HG03342 (cell line): Measurements from ENCODE around the gene TFAP2A.

Experiments
- ATAC-seq: cut with Tn5 transposase; IDR thresholded peaks from one replicate; pipeline ENCODE4 v1.9.1; 2021; ENCODE audit warnings: mild to moderate bottlenecking, moderate library complexity; ENCODE audit not compliant: unreplicated experiment

Gene TFAP2A

GRCh38 chr6:10413262-10413849 is 1.5 kb downstream of the TFAP2A start:
- ATAC-seq = no peak

DNA sequence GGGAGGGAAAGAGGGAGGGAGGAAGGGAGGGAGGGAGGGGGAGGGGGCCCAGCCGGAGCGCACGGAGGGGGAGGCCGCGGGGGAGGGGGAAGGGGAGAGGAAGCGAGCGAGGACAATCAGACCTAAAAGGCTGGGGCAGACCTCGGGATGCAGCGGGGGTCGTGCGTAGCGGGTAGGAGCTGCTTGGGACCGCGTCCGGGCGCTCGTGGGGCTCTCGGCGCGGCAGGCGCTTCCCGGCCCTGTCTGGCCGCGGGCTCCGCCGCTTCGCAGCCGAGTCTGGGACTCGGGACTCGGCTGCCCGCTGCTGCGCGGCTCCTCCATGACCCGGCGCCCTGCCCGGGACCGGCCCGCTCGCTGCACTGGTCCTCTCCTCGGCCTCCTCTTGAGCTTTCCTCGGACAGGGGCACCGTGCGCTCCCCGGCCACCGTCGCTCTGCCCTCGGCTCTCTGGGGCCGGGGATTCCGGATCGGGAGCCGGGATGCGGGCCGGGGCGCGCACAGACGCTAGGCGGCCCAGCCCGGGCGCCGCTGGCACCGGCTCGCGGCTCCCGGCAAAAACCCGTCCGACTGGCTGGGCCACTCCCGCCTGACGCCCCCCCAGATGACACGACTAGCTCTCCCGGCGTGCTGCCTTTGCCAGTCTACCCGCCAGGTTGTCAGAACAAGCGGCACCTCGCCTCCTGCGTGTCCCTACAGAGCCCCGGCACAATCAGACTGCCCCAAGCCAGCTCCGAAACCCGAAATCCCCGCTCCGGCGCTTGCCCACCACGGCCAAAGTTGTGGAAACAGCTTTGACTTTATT is 2.2 kb downstream of the TFAP2A start:
- ATAC-seq = peak; percentile 17

DNA sequence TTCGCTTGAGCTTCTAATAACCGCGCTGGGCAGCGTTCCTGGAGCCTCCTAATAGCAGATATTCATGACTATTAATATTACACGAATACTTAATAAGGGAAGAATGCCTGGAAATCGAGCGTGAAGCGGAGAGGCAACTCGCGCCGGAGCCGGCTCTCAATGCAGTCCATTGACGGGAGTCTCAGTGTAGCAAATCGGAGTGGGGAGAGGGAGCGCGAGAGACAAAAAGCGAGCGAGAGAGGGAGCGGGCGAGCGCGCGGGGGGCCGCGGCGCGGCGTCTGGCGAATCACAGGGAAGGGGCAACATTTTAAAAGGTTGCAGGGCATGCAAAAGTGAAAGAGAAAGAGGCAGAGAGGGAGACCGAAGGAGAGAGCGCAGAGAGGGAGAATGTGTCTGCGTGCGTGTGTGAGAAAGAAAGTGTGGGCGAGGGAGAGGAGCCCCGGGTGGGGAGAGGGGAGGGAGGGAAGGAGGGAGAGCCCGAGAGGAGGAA is 2.9 kb downstream of the TFAP2A start:
- ATAC-seq = peak; percentile 65

DNA sequence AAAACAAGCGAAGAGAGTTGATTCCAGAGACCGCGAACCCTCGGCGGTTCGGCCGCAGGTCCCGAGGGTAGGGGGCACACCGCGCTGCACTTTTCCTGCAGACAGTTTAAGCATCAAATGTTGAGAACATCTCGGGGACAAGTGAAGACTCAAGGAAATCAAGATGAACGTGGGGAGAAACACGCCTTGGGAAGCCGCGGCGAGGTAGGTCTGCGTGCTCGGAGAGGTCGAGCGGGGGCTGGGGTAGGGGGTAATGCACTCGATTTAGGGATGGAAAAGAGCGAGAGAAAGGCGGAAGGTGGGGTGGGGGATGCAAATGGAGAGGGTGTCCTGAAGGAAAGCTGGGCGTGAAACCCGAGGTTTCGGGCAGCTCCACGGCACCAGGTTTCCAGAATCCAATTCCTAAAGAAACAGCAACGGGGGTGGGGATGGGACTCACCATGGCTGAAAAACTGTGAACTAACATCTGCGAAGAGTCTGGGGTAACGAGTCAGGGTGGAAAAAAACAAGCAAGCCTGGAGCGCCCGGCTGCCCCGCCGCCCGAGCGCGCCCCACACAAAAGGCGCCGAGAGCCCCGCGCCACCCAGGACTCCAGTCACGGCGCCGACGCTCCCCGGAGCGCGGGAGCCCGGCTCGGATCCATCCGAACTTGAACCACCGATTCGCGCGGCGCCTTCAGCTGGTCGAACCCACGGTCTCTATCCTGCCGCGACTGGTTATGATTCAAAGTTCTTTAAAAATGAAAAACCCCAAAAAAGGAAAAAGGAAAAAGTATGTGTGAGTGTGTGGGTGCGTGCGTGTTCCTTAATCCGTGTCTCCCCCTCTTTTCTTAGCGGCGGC is 3.5 kb downstream of the TFAP2A start:
- no peak for ATAC-seq

DNA sequence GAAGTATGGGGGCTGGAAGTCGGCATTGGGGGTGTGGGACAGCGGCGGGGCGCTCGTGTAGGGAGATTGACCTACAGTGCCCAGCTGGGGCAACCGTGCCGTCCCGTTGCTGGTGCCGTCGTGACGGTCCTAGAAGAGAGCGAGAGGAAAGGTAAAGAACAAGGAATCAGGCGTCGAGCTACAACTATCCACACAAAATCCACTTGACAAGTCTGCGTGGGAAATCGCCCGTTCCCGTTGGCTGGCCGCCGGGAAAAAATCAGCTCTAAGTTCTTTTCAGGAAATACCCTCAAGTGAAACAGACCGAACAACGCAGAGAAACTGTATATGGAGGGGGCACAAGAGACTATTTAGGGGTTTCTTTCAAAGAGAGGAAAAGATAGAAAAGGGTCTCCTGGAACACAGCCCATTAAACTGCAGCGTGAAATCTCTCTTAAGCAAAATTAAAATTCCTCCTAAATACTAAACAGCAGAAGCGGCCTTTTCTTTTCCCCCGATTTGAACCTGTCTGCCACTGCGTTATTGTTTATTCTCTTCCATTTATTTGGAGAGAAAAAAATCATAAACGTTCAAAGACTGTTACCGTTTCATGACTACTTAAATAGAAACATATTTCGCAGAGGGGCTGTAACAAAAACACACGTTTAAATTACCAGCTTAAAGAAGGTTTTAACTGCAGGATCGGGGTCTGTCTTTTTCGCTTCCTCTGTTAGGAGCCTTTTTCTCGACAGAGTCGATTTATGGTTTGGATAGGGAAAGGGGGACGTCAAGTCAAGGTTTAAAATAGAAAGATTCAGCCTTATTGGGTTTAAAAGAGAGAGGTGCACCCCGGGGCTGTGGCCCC is 4.4 kb downstream of the TFAP2A start:
- ATAC-seq = no peak

DNA sequence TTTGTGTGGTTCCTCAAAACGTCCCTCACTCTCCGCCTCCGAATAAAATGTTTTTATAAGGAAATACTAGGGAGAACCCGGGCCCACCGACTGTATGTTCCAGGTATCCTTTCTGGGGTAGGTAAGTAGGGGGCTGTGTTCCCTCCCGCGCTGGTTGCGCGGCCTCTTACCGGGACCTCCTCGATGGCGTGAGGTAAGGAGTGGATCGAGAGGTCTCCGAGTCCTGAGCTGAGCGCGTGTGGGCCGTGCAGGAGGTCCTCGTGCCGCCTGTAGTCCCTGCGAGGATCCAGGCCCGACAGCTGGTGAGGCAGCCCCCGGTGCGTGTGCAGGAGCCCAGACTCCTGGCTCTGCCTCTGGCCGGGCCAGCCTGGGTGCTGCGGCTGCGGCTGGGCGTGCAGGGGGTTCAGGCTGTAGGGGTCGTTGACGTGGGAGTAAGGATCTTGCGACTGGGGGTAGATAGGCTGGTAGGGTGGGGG is 5.1 kb downstream of the TFAP2A start:
- ATAC-seq = no peak

GRCh38 chr6:10409233-10409721 is 5.6 kb downstream of the TFAP2A start:
- ATAC-seq = no peak

- ATAC-seq = no peak
Measured at GRCh38 chr6:10408457-10408856, 6.4 kb downstream of the TFAP2A start.

DNA sequence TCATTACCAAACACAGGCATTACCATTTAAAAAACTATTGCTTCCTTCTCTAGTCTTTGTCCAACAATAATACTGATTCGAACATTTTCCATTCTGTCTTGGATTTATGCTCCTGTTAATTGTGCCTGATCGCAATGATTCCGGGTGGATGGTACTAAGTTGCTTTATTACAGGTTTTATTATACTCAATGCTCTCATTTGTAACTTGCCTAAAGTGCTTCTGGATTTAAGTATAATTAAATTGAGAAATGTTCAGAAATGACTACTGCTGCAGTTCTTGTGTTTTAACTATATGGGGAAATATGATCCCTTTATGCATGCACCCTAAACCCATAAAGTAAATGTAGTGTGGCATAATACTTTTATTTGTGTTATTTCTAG is 7.2 kb downstream of the TFAP2A start:
- ATAC-seq = no peak

- no peak for ATAC-seq
Measured at GRCh38 chr6:10407018-10407673, 7.7 kb downstream of the TFAP2A start.

DNA sequence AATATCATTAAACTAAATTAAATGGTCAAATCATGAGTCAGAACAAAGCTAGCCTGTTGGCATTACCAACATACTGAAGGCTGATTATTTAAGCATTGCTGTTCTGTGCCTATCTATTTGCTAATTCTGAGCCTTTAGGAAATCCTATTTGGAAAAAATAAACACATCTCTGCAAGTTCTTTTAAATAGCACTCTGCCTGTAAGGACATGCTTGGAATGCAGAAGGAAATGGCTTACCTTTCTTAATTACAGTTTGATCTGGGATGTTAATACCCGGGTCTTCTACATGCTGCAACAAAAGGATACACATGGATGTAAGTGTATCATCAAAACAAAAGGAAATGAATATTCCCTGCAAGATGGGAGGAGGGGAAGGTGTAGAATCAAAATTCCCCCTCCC is 8.3 kb downstream of the TFAP2A start:
- ATAC-seq = no peak

- no peak for ATAC-seq
Measured at GRCh38 chr6:10405513-10405900, 9.4 kb downstream of the TFAP2A start.

DNA sequence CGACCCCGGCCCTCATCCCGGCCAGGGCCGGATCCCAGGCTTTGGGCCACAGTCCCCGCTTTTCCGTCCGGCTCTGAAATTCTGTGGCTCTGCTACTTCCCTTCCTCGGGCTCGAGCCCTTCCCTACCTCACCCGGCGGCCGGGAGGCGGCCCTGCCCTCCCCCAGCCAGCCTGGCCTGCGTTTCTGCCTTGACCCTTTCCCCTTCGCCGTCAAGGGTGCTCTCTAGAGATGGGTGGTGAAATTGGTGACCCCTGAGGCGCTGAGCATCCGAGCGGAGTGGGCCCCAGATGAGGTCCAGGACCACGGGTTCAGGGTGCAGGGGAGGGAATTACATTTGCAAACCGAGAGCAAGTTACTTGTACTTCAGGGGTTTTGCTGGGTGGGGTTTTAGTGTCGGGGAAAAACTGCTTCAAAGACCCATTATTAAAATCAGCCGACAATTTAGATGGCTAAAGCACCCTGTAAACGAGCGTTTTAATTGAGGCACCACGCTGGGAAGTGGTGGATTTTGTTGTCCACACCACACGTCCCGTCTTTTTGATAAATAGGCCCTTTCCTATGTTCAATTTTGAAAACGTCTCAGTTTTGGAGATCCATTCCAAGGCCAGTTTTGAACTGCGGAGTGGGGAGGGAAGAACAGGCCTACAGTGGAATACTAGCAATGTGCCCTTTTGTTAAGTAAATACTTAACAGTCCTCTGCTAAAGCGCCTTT is 9.9 kb downstream of the TFAP2A start:
- ATAC-seq = no peak

DNA sequence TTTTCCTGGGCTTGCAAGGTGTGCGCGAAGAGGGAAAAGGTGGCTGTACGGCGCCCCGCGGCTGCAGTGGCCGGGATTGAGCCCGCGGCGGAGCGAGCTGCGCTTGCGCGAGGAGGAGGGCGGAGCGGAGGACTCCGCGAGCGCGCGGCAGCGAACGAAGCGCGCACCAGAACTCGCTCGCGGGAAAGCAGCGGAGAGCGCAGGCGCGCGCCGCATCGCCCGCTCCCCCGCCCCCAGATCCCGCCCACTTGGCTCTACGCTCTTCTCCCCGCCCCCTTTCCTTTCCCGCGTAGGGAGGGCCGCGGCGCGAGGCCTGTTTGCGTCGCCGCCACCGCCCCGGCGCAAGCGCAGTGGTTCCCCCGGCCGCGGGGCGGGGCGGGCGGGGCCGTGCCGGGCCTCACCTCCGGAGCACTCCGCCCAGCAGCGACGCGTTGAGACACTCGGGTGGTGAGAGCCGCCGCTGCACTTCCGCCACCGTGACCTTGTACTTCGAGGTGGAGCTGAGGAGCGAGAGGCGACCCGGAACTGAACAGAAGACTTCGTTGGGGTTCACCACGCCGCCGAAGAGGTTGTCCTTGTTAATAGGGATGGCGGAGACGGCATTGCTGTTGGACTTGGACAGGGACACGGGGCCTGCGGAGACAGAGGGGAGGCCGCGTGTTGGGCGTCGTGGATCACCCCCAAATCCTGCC is 10.6 kb downstream of the TFAP2A start:
- ATAC-seq = peak; percentile 97

GRCh38 chr6:10403385-10404106 is 11.3 kb downstream of the TFAP2A start:
- ATAC-seq = peak; percentile 21

DNA sequence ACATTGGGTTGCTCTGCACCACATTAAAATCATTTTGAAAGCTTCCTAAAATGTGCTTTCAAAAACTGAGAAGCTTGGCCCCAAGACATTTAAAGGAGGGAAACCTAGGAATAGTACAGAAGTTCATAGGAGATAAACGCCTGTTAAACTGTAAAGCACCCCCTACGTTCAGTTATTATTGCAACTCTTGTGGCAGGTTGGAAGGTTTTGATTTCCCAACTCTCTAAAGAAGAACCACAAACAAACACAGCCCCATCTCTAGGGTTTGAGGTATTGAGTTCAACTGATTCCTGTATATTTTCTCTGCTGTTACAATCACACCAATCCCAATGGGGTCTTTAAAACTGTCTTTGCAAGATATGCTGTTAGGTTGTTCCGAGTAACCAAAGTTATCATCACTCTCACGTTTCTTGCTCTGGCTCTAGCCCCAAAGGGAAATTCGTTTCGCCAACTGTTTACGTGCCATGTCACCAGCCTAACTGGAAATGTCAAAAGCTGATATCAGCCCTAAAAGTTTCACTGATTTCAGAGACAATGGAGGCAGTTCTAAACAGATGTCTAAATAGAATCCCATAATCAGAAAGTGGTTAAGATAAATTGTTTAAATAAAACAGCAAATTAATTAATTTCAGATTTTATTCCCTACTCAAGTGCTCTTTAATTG is 12.1 kb downstream of the TFAP2A start:
- ATAC-seq = no peak

DNA sequence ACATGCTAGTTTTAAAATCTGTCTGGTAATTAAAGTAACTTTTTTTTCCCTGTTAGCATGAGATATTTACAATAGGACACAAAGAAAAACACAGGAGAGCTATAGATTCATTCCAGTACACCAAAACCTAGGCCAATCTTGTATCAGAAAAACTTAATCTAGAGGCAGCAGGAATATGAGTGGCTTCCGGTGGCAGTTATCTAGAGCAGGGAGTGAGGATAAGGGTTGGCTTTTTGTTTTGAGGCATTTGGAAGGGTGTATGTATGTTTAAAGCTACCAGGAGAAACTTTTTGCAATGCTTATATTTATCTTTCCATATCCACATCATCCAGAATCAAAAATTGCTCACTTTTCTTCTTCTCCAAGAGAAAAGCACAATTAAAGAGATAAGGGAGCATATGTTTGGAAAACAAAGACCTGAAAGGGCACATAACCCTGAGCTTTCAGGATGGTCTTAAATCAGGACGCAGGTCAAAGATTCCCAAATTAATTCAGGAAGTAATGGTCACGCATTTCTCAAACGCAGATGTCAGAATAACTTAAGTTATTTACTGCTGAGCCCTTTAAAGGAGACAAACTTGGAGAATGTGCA is 13.1 kb downstream of the TFAP2A start:
- ATAC-seq = no peak
